Vagina (tissue), 2 donors: ENCODE results near the gene KCNJ4. TPM values are rescaled to one million over a fixed set of nuclear protein-coding genes. Genes with fewer than 3 reads are reported as not detected.

Experiments
- DNase-seq, 2 donors: peaks; one replicate each; pipeline ENCODE4 v3.0.0-alpha.2; 2017; ENCODE audit errors: extremely low spot score in 2 of 2
- H3K27ac ChIP-seq: fragments of 200-600 bp; sonication (generic); one replicate; pipeline ENCODE4 v1.5.1; 2019
- H3K27me3 ChIP-seq: fragments of 200-600 bp; sonication (generic); one replicate; pipeline ENCODE4 v1.5.1; 2019
- H3K36me3 ChIP-seq, 2 donors: fragments of 200-600 bp; sonication (generic); one replicate each; pipeline ENCODE4 v1.5.1; 2017 to 2019
- H3K4me1 ChIP-seq: fragments of 200-600 bp; sonication (generic); one replicate; pipeline ENCODE4 v1.5.1; 2019
- H3K4me3 ChIP-seq, 2 donors: fragments of 200-600 bp; sonication (generic); 1 replicate in 1 of 2; 2 replicates in 1 of 2; pipeline ENCODE4 v1.5.1; 2016 to 2019
- H3K9me3 ChIP-seq: fragments of 200-600 bp; sonication (generic); one replicate; pipeline ENCODE4 v1.5.1; 2019
- POLR2A ChIP-seq, 2 donors: fragments of 450-650 bp; IDR thresholded peaks; one replicate each; pipeline ENCODE4 v1.6.1; 2017; ENCODE audit warnings: antibody characterized with exemption in 2 of 2, mild to moderate bottlenecking in 2 of 2, moderate library complexity in 2 of 2
- POLR2AphosphoS5 ChIP-seq, 2 donors: sonication (generic); formaldehyde crosslinking; IDR thresholded peaks; one replicate each; pipeline ENCODE4 v1.9.0; 2017; ENCODE audit warnings: antibody characterized with exemption in 2 of 2, mild to moderate bottlenecking in 2 of 2, low read depth in 1 of 2; ENCODE audit not compliant: insufficient read depth in 1 of 2
- intact Hi-C: fragments of 100-400 bp; cut with DNase I; formaldehyde crosslinking; loops from one replicate; pipeline ENCODE4 v1.15.1; 2023
- total RNA-seq: library from RNA; depleted of rRNA; stranded (reverse); fragments of >200 nt; gene quantifications from one replicate; pipeline ENCODE4 v1.2.3, GENCODE V29; 2016
- TF ChIP-seq, protein P1 (sequence below), 3 experiments: fragments of 450-650 bp in 2 of 3; fragments of 200-600 bp in 1 of 3; sonication (generic) in 1 of 3; IDR thresholded peaks; one replicate each; pipeline ENCODE4 v1.5.1; 2017 to 2019; ENCODE audit warnings: antibody characterized with exemption in 3 of 3, mild to moderate bottlenecking in 2 of 3, moderate library complexity in 2 of 3

Gene KCNJ4
- total RNA-seq, 1 donor from 2014 or later: not detected

DNA sequence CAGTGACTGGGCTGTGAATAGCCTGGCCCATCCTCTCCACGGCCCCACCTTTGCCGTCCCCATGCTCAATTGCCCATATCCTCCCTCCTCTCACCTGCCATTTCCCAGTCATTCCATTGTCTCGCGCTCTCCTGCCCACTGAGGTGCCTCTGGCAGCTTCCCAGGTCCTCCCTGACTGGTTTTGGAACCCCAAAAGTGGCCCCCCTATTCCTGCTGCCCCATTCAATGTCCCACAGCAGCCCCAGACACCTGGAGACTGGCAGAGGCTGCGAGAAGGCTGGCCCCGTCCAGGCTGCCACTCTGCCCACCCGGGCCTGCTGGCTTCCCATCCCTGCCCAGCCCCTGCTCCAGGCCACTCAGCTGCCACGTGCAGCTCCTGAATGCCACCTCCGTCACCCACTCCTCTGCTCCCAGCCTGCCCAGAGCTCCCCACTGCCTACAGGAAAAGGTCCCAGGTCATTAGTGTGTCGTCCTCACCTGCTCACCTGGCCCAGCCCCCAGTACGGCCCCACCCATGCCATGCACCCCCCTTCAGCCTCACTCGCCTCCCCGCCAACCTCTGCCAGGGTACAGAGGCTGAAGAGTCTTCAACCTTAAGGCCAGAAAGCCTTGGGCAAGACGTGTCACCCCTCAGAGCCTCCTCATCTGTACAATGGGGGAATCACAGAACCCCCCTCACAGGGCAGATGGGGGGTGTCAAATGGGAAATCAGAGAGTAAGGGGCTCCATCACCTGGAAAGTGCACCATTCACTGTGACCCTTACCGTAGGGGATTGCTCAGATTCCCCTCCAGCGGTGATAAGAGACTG lies 37.5 kb downstream of the KCNJ4 start:
- DNase-seq: no peak
- peaks cover 9% of the 10 kb centered on the region for H3K4me1 ChIP-seq
- H3K36me3 ChIP-seq: no peaks in the 10 kb centered on the region
- no peak overlapping the region for H3K4me3 ChIP-seq
- no peak for TF ChIP-seq POLR2AphosphoS5 (IDR thresholded peaks at IDR 0.05; ENCODE audit: insufficient read depth in 1 of 2, low read depth in 1 of 2)
- no peak overlapping the region for H3K27ac ChIP-seq
- no peaks in the 10 kb centered on the region for H3K27me3 ChIP-seq
- no peaks in the 10 kb centered on the region for H3K9me3 ChIP-seq
- intact Hi-C loops: no loop called here

DNA sequence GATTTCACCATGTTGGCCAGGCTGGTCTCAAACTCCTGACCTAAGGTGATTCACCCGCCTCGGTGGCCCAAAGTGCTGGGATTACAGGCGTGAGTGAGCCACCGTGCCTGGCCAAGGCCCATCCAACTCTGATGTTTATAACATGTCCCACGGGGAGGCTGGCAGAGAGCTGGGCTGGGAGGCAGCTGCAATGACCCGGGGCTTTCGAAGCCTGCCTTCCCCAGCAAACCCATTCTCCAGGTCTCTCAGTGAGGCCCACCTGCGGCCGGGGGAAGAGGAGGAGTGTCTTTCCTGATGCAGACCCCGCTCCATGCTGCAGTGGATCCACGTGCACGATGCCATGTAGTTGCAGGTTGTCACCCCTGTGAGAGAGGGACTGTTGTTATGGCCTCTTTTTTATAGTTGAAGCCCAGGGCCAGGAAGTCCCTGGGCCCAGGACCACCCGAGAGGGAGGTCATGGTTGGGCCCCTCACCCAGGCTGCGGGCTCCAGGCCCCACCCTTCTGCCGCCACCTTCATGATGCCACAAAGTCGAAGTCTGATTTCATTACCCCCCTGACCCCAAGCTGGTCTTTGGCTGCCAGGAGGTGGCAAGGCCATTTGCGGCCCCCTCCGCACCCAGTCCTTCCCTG lies 38.3 kb downstream of the KCNJ4 start:
- H3K9me3 ChIP-seq: no peaks in the 10 kb centered on the region
- H3K4me3 ChIP-seq: no peak overlapping the region
- no peak for DNase-seq
- peaks cover 12% of the 10 kb centered on the region for H3K4me1 ChIP-seq
- TF ChIP-seq, protein P1, sequence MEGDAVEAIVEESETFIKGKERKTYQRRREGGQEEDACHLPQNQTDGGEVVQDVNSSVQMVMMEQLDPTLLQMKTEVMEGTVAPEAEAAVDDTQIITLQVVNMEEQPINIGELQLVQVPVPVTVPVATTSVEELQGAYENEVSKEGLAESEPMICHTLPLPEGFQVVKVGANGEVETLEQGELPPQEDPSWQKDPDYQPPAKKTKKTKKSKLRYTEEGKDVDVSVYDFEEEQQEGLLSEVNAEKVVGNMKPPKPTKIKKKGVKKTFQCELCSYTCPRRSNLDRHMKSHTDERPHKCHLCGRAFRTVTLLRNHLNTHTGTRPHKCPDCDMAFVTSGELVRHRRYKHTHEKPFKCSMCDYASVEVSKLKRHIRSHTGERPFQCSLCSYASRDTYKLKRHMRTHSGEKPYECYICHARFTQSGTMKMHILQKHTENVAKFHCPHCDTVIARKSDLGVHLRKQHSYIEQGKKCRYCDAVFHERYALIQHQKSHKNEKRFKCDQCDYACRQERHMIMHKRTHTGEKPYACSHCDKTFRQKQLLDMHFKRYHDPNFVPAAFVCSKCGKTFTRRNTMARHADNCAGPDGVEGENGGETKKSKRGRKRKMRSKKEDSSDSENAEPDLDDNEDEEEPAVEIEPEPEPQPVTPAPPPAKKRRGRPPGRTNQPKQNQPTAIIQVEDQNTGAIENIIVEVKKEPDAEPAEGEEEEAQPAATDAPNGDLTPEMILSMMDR (IDR thresholded peaks at IDR 0.05): no peak
- TF ChIP-seq POLR2A (IDR thresholded peaks at IDR 0.05) (no peak), POLR2AphosphoS5 (IDR thresholded peaks at IDR 0.05; ENCODE audit: insufficient read depth in 1 of 2, low read depth in 1 of 2) (no peak)
- H3K36me3 ChIP-seq: no peaks in the 10 kb centered on the region
- intact Hi-C loops: no loop called here
- H3K27me3 ChIP-seq: no peaks in the 10 kb centered on the region
- no peak overlapping the region for H3K27ac ChIP-seq

DNA sequence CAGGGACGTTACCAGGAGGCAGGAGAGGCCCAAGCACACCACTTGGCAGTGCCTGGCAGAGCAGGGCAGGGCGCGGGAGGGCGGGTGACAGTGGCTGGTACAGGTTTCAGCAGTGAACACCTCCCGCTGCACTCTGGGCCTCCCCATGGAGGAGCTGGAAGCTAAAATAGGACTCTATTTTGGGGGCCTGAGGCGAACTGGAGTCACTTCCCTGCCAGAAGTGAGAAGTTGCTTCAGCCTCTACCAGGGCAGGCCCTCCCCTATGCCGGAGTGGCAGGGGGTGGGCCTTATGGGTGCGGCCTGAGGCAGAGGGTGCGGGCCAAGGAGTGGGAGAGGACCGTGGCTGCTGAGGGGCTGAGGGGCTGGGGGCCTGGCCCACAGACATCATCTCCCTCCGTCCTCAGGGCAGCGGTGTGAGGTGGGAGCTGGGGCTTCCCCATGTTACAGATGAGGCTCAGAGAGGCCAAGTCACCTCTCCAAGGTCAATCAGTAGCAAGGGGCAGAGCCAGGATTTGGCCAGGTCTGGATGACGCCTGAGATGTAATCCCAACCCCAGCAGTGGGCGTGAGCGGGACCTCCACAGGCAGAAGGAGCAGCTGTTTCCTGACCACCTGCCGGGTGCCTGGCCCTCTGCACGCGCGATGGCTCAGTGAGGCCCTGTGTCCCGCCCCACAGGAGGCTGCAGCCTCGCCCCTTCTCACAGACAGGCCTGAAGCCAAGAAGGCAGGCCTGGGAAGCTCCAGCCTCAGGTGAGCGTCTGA lies 39.3 kb downstream of the KCNJ4 start:
- intact Hi-C loops: no loop called here
- TF ChIP-seq, protein P1 (IDR thresholded peaks at IDR 0.05): no peak
- no peak for TF ChIP-seq POLR2A (IDR thresholded peaks at IDR 0.05)
- no peak for TF ChIP-seq POLR2AphosphoS5 (IDR thresholded peaks at IDR 0.05; ENCODE audit: insufficient read depth in 1 of 2, low read depth in 1 of 2)
- Histone ChIP-seq H3K27ac (no peak overlapping the region), H3K9me3 (no peaks in the 10 kb centered on the region), H3K36me3 (no peaks in the 10 kb centered on the region), H3K27me3 (no peaks in the 10 kb centered on the region), H3K4me1 (peaks cover 12% of the 10 kb centered on the region), H3K4me3 (no peak overlapping the region)
- peak; percentile 70 to 87 for DNase-seq

DNA sequence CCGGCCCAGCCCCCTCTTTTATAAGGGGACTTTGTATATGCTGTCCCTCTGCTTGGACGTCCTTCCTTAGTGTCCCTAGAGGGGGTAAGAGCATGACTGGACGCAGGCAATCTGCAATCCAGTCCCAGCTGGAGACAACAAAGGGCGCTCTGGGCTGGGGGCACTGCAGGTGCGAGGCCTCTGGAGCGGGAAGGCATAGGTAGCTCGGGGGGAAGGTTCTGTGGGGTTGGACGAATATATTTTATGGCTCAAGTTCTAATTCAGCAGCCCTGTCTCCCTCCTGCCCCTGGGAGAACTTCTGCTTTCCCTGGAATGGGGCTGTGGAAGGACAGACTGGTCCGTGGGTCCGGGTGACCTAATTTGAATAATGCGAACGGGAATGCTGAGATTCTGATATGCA lies 40.0 kb downstream of the KCNJ4 start:
- H3K36me3 ChIP-seq: no peaks in the 10 kb centered on the region
- TF ChIP-seq POLR2A (IDR thresholded peaks at IDR 0.05) (no peak), POLR2AphosphoS5 (IDR thresholded peaks at IDR 0.05; ENCODE audit: insufficient read depth in 1 of 2, low read depth in 1 of 2) (no peak)
- TF ChIP-seq, protein P1 (IDR thresholded peaks at IDR 0.05): no peak
- no peaks in the 10 kb centered on the region for H3K27me3 ChIP-seq
- intact Hi-C loops: no loop called here
- H3K4me3 ChIP-seq: no peak overlapping the region
- H3K4me1 ChIP-seq: peaks cover 12% of the 10 kb centered on the region
- peak in 1 of 2 donors; percentile 62 for DNase-seq
- no peaks in the 10 kb centered on the region for H3K9me3 ChIP-seq
- no peak overlapping the region for H3K27ac ChIP-seq

DNA sequence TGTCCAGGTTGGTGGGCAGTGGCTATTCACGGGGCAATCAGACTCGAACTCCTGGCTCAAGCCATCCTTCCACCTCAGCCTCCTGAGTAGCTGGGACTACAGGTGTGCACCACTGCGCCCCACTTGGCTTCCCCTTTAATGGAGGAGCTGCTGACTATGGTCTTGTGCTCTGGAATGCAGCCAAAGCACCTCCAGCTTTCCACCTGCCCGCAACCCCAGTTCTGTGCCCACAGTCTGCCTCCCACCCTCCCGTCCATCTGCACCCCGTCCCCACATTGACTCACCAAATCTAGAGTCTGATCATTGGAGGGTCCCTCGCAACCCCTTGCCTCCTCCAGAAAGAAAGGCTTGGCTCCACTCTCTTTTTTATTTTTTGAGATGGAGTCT lies 41.0 kb downstream of the KCNJ4 start:
- Histone ChIP-seq H3K27ac (no peak overlapping the region), H3K9me3 (no peaks in the 10 kb centered on the region), H3K36me3 (no peaks in the 10 kb centered on the region), H3K4me3 (no peak overlapping the region), H3K4me1 (peaks cover 12% of the 10 kb centered on the region), H3K27me3 (no peaks in the 10 kb centered on the region)
- DNase-seq: no peak
- TF ChIP-seq POLR2AphosphoS5 (IDR thresholded peaks at IDR 0.05; ENCODE audit: insufficient read depth in 1 of 2, low read depth in 1 of 2) (no peak), POLR2A (IDR thresholded peaks at IDR 0.05) (no peak)
- TF ChIP-seq, protein P1 (IDR thresholded peaks at IDR 0.05): no peak
- intact Hi-C loops: no loop called here
